ENCODE data around the gene TNFAIP8.
"Not testable (repeated sequence)": the region's sequence is repeated elsewhere in the genome, so short reads cannot be mapped to it uniquely, and the experiment has no call there.

The TNFAIP8 gene

GRCh38 chr5:119432674-119433237 lies 76.9 kb downstream of the TNFAIP8 start:
- FAIRE-seq = not testable (repeated sequence)

DNA sequence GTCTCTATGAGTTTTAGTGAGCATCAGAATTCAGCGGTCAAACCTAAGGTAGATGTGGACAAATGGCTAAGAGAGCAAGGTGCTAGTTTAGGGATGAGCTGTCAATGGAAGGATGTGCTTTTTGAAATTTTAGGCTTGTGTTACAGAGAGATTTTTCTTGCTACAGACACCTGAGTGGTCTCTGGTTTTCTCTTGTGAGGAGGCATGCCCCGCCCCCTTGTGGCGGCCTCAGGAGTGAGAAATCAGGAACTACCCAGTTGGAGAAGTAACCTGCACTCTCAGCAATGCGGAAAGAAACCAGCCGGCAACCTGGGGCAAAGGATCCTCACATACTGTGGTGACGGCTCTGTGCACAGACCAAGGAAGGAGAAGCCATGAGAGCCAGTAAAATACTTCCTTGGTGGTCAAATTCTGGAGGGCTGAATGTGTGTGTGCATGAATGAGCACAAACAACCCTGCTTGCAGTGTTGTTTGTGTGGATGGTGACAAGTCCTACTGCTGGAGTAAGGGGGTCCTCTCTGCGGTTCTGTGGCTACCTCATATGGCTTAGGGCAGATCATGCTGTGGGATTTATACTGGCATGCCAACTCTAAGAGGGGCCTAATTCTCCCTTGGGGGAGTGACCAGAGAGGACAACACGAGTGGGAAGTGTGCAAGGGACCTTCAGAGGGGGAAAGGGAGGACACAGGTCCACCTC lies 79.8 kb downstream of the TNFAIP8 start:
- FAIRE-seq = no peak

DNA sequence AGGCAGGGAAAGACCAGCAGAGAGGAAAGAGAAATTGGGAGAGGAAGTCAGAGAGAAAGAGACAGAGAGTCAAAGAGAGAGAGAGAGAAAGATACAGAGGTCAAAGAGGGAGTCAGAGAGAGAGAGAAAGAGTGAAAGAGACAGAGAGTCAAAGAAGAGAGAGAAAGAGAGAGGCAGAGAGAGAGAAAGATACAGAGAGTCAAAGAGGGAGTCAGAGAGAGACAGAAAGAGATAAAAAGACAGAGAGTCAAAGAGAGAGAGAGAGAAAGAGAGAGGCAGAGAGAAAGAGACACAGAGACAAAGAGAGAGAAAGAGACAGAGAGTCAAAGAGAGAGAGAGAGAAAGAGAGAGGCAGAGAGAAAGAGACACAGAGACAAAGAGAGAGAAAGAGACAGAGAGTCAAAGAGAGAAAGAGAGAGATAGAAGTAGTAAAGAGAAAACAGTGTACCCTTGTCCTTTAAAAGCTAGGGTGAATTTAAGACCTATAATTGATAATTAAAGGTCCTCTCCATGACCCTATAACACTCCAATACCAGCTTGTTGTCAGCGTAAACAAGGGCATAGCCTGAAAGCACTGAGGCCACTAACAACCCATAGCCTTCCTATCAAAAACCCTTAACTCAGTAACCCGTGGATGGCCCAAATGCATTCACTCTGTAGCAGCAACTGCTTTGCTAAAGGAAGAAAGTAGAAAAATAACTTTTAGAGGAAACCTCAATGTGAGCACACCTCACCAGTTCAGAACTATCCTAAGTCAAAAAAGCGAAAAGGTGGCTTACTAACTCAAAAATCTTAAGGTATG lies 82.2 kb downstream of the TNFAIP8 start:
- not testable (repeated sequence) for FAIRE-seq

- FAIRE-seq = not testable (repeated sequence)
Observed at GRCh38 chr5:119438587-119438917, 82.7 kb downstream of the TNFAIP8 start.

DNA sequence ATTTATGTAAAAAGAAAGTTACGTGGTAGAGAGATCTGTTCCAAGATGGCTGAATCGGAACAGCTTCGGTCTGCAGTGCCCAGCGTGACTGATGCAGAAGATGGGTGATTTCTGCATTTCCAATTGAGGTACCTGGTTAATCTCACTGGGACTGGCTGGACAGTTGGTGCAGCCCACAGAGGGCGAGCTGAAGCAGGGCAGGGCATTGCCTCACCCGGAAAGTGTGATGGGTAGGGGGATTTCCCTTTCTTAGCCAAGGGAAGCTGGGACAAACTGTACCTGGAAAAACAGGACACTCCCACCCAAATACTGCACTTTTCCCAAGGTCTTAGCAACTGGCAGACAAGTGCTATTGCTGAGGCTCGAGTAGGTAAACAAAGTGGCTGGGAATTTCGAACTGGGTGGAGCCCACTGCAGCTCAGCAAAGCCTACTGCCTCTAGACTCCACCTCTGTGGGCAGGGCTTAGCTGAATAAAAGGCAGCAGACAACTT lies 83.4 kb downstream of the TNFAIP8 start:
- no peak for FAIRE-seq

DNA sequence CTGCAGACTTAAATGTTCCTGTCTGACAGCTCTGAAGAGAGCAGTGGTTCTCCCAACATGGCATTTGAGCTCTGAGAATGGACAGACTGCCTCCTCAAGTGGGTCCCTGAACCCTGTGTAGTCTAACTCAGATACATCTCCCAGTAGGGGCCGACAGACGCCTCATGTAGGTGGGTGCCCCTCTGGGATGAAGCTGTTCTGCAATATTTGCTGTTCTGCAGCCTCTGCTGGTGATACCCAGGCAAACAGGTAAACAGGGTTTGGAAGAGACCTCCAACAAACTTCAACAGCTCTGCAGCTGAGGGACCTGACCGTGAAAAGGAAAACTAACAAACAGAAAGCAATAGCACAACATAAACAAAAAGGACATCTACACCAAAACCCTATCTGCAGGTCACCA lies 83.8 kb downstream of the TNFAIP8 start:
- not testable (repeated sequence) for FAIRE-seq

- not testable (repeated sequence) for FAIRE-seq
Observed at GRCh38 chr5:119444643-119445042, 88.8 kb downstream of the TNFAIP8 start.

DNA sequence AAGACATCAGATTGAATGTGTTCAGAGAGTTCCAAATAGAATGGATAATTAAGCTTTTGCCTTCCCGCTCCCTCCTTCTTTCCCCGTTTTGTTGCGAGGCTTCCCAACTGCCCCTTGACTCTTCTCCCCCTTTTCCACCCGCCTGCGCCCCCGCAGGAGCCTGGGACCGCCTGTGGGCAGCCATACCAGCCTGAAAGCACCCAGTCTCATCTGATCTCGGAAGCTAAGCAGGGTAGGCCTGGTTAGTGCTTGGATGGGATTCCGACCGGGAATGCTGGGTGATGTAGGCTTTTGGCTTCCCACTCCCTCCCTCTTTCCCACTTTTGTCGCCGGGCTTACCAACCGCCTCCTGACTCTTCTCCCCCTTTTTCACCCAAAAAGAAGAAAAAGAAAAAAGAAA lies 89.7 kb downstream of the TNFAIP8 start:
- FAIRE-seq = no peak
